ENCODE results near the gene SNX3. TPM values are rescaled to one million over a fixed set of nuclear protein-coding genes. Genes with fewer than 3 reads are reported as not detected.

SNX3 gene
- total RNA-seq, 2 experiments from 2014 or later, result 62.5 to 68.4 TPM

DNA sequence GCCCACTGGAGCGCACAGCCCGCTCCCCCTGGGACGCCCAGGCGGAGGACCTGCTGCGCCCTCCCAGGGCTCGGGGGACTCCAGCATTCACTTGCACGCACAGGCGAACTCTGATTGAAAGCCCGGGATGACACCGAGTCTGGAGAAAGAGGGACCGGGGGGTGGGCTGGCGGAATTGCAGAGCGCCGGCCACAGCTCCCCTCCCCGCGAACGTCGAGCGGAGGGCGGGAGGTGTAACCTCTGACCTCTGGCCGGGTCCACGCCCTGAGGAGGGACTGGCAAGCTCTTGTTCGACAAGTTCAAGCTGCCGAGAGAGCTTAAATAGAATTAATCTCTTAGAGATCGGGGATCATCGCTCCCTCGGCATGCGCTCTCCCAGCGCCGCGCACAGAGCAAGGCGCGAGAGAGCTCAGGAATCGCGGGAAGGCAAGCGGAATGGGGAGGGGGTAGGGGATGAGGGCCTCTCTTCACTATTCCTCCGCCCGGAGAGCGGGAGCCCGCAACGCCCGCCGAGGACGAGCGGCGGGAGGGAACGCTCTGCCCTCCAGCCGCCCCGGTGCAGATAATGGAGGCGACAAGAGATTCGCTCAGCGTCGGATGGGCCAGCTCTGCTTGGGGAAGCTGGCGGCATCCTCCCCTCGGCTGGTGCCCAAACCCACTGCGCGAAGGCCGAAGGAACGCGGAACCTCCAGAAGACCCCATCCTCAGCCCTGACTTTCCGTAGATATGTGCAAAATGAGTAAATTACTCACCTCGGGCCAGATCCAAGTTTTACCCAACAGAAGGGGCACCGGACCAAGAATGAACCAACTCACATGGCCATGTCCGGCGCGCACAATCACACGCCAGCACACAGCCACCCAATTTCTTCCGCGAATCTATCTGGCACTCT lies 95.8 kb downstream of the SNX3 start:
- H3K27ac Mint-ChIP-seq, result no peak overlapping the region
- no peak for DNase-seq
- H3K4me3 Mint-ChIP-seq, result no peak overlapping the region
- H3K36me3 Mint-ChIP-seq (ENCODE audit: low read depth), result no peaks in the 10 kb centered on the region
- ChIA-PET POLR2A (interaction anchor here (0.6 to 1.7 kb wide), 3 partner anchors 9 to 118 kb away, joined by 3 to 4 read pairs (median 3); no protein-coding TSS in a partner anchor), CTCF (interaction anchor here (0.7 to 1.6 kb wide), 7 partner anchors 9 to 127 kb away, joined by 3 to 5 read pairs (median 4); no protein-coding TSS in a partner anchor)
- H3K4me1 Mint-ChIP-seq (ENCODE audit: low read depth), result peaks cover 43% of the 10 kb centered on the region
- peaks cover 90% of the 10 kb centered on the region for H3K27me3 Mint-ChIP-seq
- no peaks in the 10 kb centered on the region for H3K9me3 Mint-ChIP-seq
- intact Hi-C loops (cut with micrococcal nuclease), result loop anchor here (10.0 kb wide), 1 partner anchor 330 kb away; no protein-coding TSS in a partner anchor
- ATAC-seq, result no peak
- TF ChIP-seq, protein P1, sequence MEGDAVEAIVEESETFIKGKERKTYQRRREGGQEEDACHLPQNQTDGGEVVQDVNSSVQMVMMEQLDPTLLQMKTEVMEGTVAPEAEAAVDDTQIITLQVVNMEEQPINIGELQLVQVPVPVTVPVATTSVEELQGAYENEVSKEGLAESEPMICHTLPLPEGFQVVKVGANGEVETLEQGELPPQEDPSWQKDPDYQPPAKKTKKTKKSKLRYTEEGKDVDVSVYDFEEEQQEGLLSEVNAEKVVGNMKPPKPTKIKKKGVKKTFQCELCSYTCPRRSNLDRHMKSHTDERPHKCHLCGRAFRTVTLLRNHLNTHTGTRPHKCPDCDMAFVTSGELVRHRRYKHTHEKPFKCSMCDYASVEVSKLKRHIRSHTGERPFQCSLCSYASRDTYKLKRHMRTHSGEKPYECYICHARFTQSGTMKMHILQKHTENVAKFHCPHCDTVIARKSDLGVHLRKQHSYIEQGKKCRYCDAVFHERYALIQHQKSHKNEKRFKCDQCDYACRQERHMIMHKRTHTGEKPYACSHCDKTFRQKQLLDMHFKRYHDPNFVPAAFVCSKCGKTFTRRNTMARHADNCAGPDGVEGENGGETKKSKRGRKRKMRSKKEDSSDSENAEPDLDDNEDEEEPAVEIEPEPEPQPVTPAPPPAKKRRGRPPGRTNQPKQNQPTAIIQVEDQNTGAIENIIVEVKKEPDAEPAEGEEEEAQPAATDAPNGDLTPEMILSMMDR (IDR thresholded peaks at IDR 0.05), result no peak

DNA sequence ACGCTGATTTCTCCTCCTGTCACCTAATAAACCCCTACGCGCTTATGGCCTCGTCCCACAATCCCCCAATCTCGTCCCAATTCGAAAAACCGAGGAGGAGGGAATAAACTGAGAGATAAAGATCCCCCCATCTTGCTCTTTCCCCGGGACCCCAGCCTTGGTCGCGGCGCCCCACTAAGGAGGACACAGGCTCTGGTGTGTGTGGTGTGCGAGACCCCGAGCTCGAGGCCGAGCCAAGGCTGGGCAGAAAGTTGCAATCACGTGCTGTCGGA lies 96.4 kb downstream of the SNX3 start:
- H3K36me3 Mint-ChIP-seq (ENCODE audit: low read depth), result no peaks in the 10 kb centered on the region
- TF ChIP-seq, protein P1 (IDR thresholded peaks at IDR 0.05), result no peak
- intact Hi-C loops (cut with micrococcal nuclease), result loop anchor here (10.0 kb wide), 1 partner anchor 330 kb away; no protein-coding TSS in a partner anchor
- DNase-seq, result no peak
- peaks cover 90% of the 10 kb centered on the region for H3K27me3 Mint-ChIP-seq
- H3K9me3 Mint-ChIP-seq, result no peaks in the 10 kb centered on the region
- ATAC-seq, result no peak
- CTCF ChIA-PET, result interaction anchor here (0.9 to 1.6 kb wide), 5 partner anchors 8 to 50 kb away, joined by 3 to 5 read pairs (median 4); no protein-coding TSS in a partner anchor
- H3K4me3 Mint-ChIP-seq, result no peak overlapping the region
- no peak overlapping the region for H3K27ac Mint-ChIP-seq
- POLR2A ChIA-PET, result interaction anchor here (0.6 to 1.7 kb wide), 3 partner anchors 10 to 118 kb away, joined by 3 to 4 read pairs (median 3); no protein-coding TSS in a partner anchor
- H3K4me1 Mint-ChIP-seq (ENCODE audit: low read depth), result peaks cover 40% of the 10 kb centered on the region

DNA sequence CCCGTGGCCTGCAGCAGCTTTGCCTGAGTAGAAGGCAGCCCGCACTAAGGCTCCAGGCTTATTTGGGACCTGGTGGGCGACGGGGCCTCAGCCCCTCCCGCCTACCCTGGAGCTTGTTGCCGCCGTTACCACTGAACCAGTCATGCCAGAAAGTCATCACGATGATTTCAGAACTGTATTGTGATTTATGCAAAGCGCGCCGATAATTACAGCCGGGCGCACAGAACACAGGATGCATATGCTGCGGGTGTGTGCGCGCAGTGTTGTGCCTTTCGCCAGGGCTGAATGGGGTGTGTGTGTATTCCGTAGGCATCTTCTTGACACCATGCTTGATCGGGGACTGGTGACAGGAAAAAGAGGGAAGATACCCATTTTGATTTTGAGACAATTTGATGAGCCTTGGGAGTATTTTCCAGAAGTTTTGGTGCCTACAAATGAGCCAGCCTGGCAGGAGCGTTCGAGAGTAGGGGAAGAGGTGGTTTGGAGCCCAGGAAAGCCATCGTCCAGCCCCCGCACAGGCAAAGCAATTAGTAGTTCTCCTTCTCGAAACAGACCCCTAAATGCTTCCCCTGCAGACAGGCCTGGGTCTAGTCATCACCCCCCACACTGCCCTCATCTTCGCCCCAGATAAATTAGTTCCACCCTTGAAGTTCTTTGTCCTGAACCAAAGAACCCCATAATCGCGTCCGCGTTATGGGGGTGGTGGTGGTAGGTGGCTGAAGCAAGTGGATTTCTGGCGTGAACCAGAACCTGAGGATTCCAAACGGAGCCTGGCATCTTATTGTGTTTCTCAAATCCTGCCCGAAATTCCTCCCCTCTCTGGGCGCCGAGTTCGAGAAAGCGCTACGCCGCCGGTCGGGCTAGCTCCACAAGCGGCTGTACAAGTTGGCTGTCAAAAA lies 96.9 kb downstream of the SNX3 start:
- Mint-ChIP-seq H3K9me3 (no peaks in the 10 kb centered on the region), H3K36me3 (ENCODE audit: low read depth) (no peaks in the 10 kb centered on the region), H3K4me1 (ENCODE audit: low read depth) (peaks cover 34% of the 10 kb centered on the region), H3K4me3 (no peak overlapping the region), H3K27ac (no peak overlapping the region), H3K27me3 (peaks cover 88% of the 10 kb centered on the region)
- ATAC-seq (no peak), DNase-seq (peak; percentile 10)
- ChIA-PET CTCF (interaction anchor here (0.9 to 1.6 kb wide), 7 partner anchors 8 to 360 kb away, joined by 3 to 5 read pairs (median 4); no protein-coding TSS in a partner anchor), POLR2A (interaction anchor here (0.6 to 1.7 kb wide), 2 partner anchors 10 to 117 kb away, joined by 3 to 4 read pairs; no protein-coding TSS in a partner anchor)
- intact Hi-C loops (cut with micrococcal nuclease), result loop anchor here (10.0 kb wide), 1 partner anchor 331 kb away; no protein-coding TSS in a partner anchor
- TF ChIP-seq, protein P1 (IDR thresholded peaks at IDR 0.05), result no peak

DNA sequence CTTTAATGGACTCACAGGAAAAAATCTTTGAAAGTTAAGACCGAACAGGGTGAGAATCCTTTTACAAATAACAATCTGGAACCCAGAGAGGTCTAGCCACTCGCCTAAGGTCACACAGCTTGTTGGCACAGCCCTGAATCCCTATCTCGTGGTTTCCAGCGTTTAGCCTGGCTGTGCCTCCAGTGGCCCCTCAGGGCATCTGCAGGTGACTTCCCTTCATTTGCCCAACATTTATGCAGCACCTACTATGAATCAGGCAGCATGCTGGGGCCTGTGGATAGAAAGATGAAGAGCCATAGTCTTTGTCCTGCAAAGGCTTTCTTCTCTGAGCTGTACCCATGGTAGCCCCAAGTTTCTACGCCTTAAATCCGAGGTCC lies 97.6 kb downstream of the SNX3 start:
- DNase-seq (peak; percentile 31), ATAC-seq (peak; percentile 61)
- intact Hi-C loops (cut with micrococcal nuclease), result loop anchor here (10.0 kb wide), 1 partner anchor 332 kb away; no protein-coding TSS in a partner anchor
- Mint-ChIP-seq H3K36me3 (ENCODE audit: low read depth) (no peaks in the 10 kb centered on the region), H3K9me3 (no peaks in the 10 kb centered on the region), H3K27me3 (peaks cover 93% of the 10 kb centered on the region), H3K4me3 (no peak overlapping the region), H3K4me1 (ENCODE audit: low read depth) (peaks cover 35% of the 10 kb centered on the region), H3K27ac (no peak overlapping the region)
- TF ChIP-seq, protein P1 (IDR thresholded peaks at IDR 0.05), result no peak
- ChIA-PET CTCF (interaction anchor here (0.7 to 1.6 kb wide), 4 partner anchors 9 to 361 kb away, joined by 3 to 5 read pairs (median 3); no protein-coding TSS in a partner anchor), POLR2A (interaction anchor here (0.9 to 1.7 kb wide), 2 partner anchors 11 to 98 kb away, joined by 3 to 4 read pairs; partner anchors contain the start of gene SNX3)

Data from activated CD8-positive, alpha-beta T cell treated with anti-CD3 and anti-CD28 coated beads for 36 hours (primary cell).